ENCODE results near the gene CCL13.

CCL13 gene

DNA sequence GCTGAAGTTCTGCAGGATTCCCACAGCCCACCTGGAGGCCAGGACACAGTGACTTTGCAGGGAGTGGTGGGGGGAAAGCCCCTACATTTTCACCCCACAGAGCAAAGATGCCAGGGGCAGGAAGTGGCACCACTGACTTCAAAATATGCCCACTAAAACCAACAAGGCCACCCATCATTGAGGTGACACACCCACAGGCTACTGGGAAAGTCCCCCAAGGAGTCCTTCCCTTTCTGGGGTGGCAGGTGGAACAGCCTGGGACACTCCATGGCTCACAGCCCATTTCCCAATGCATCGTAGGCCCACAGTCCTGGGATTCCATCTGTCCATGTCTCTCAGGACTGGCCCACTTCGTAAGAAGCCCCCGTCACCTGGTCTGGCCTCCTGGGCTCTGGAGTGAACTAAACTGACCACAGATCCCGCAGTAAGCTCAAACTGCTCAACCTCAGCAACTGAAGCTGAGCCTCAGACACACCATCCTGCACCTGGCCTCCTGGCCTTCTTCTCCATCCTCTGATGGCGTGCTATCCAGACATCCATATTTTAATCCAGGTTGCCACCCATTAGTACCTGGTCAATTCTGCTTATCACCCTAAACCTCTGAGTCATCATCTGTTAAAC lies 14.2 kb downstream of the CCL13 start:
- Mint-ChIP-seq H3K9me3 (no peaks in the 10 kb centered on the region), H3K27ac (no peak overlapping the region), H3K36me3 (no peaks in the 10 kb centered on the region), H3K4me1 (peaks cover 3% of the 10 kb centered on the region), H3K27me3 (no peaks in the 10 kb centered on the region), H3K4me3 (no peak overlapping the region)

DNA sequence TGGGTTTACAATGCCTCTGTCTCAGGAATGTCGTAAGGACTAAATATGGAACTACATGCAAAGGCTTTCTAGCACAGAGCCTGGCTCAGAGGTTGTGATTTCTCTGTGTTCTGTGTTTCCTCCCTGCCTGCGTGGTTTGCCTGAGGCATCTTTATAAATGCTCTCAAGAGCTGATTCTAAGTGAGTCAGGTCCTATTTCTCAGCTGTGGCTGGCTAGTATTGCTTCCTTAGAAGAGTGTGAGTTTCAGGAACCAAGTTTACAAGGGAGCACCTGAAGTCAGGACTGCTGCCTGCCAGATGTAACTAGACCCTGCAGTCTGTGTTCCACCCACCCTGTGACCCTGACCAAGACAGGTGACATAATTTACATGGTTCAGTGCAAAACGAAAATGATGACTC lies 14.7 kb downstream of the CCL13 start:
- H3K4me1 Mint-ChIP-seq, result no peaks in the 10 kb centered on the region
- H3K27ac Mint-ChIP-seq, result no peak overlapping the region
- H3K4me3 Mint-ChIP-seq, result no peak overlapping the region
- no peaks in the 10 kb centered on the region for H3K36me3 Mint-ChIP-seq
- no peaks in the 10 kb centered on the region for H3K9me3 Mint-ChIP-seq
- H3K27me3 Mint-ChIP-seq, result no peaks in the 10 kb centered on the region

DNA sequence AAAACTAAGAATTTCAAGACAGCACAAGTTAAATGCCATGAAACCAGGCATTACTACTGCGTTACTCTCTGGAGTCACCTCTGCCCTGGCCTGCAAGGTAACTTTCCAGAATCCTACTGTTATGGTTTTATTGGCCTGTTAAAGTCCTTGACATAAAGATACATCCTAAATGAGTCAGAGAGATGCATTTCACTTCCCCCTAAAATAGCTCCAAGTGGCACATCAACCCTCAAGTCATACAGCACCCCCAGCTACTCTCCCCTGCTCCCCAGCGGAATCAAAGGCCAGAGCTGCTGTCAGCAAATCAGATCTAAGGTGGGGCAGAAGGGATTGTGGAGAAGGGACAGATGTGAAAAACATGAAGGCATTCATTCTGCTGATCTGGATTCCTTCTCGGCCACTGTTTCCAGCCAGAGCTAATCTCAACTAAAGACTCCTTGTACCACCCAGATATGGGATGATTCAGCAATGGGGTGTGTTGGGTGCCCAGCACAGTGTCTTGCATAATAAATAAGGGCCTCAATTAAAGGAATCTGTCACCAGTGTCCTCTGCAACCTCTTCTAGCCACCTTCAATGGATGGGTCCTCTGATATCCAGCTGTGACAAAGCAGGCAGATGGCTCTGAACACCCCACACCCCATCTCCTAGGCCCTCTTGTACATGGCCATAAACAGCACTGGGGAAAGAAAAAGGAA lies 15.3 kb downstream of the CCL13 start:
- H3K4me3 Mint-ChIP-seq, result no peak overlapping the region
- H3K27ac Mint-ChIP-seq, result no peak overlapping the region
- no peaks in the 10 kb centered on the region for H3K4me1 Mint-ChIP-seq
- H3K27me3 Mint-ChIP-seq, result no peaks in the 10 kb centered on the region
- no peaks in the 10 kb centered on the region for H3K9me3 Mint-ChIP-seq
- no peaks in the 10 kb centered on the region for H3K36me3 Mint-ChIP-seq

DNA sequence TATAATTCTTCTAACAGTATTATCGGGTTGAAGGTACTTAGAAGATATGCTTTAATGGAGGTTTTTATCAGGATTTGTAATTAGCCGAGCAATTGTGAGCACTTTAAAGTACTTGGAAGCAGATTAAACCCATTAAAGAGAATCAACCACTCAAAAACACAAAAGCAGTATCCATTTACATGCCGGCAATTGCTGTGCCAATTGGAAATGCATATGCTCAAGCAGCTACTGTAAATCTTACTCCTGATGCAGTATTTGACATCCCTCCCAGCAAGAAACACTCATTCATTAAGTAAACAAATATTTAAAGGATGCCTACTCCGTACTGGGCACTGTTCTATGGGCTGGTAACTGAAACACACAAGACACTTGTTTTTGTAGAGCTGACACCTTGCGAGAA lies 18.2 kb downstream of the CCL13 start:
- no peak overlapping the region for H3K4me3 Mint-ChIP-seq
- no peak overlapping the region for H3K27ac Mint-ChIP-seq
- H3K4me1 Mint-ChIP-seq, result peaks cover 8% of the 10 kb centered on the region
- H3K9me3 Mint-ChIP-seq, result no peaks in the 10 kb centered on the region
- H3K27me3 Mint-ChIP-seq, result no peaks in the 10 kb centered on the region
- no peaks in the 10 kb centered on the region for H3K36me3 Mint-ChIP-seq

DNA sequence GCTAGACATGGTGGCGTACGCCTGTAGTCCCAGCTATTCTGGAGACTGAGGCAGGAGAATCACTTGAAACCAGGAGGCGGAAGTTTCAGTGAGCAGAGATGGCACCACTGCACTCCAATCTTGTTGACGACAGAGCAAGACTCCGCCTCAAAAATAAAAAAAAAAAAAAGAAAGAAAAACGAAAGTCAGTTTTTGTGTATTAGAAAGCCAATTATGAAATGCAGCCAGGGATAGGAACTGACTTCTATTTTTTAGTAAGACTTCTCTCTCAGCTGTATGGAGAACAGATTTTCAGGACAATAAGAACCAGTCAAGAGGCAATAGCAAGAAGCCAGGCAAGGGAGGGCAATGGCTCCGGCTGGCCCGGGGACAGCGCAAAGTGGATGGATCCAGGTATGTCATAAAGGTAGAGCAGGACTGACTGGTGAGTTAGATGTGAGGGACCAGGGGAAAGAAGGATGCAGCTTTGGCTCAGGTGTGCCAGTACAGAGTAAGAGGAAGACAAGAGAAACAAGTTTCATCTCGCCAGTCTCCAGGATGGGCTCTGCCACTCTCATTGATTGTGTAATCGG lies 19.2 kb downstream of the CCL13 start:
- no peaks in the 10 kb centered on the region for H3K27me3 Mint-ChIP-seq
- peaks cover 8% of the 10 kb centered on the region for H3K4me1 Mint-ChIP-seq
- H3K9me3 Mint-ChIP-seq, result no peaks in the 10 kb centered on the region
- no peak overlapping the region for H3K4me3 Mint-ChIP-seq
- no peak overlapping the region for H3K27ac Mint-ChIP-seq
- no peaks in the 10 kb centered on the region for H3K36me3 Mint-ChIP-seq

DNA sequence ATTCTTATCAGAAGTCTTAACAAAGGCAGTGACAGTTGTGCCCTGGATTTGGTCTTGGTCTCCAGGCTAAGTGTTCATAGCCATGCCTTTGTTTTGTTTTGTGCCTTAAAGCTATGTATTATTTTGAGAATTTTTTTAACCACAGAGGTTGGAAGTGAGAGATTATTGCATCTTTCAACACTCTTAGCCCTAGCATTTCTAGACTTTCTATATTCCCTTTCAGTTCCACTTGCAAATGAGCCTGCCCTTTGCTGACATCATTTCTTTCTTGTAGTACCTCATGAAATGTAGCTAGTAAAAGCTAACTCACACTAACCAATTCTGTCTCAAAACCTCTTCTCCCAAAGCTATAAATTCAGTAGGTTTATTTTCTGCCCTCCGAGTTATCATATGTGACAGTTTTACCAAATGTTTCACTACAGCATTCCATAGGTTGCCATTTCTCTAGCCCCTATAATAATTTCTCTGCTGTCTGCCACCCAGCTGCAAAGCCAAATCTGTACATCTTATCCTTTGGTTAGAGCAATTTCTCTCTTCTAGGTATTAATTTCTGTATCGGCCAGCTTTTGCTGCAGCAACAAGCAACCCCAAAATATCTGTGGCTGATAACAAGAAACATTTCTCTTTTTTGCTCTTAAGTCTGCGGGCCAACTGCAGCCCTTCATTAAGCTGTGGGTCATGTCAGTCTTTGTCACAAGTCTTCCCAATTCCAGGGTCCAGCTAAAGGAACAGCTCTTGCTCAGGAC lies 21.0 kb downstream of the CCL13 start:
- Mint-ChIP-seq H3K27ac (no peak overlapping the region), H3K4me3 (no peak overlapping the region), H3K36me3 (no peaks in the 10 kb centered on the region), H3K9me3 (no peaks in the 10 kb centered on the region), H3K4me1 (peaks cover 8% of the 10 kb centered on the region), H3K27me3 (peaks cover 3% of the 10 kb centered on the region)

DNA sequence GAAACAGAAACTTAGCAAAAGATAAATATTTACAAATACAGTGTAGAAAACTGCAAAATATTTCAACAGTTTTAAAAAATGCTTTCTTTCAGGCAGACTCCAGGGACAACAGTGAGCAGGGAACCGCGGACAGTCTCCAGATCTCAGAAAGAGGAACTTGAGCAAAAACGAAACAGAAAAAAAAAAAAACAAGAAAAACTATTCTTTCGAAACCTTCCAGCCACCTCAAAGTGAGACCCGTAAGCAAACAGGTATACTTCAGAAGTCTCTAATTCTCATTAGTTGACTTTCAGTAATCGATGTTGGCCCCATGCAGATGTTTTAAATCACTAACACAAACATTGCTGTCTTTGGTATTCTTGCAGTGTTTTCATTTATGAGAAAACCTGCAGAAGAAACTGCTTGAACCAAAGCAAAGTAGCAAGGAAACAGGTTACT lies 22.4 kb downstream of the CCL13 start:
- H3K27me3 Mint-ChIP-seq, result peaks cover 3% of the 10 kb centered on the region
- no peaks in the 10 kb centered on the region for H3K36me3 Mint-ChIP-seq
- peaks cover 13% of the 10 kb centered on the region for H3K4me1 Mint-ChIP-seq
- H3K9me3 Mint-ChIP-seq, result no peaks in the 10 kb centered on the region
- no peak overlapping the region for H3K4me3 Mint-ChIP-seq
- H3K27ac Mint-ChIP-seq, result no peak overlapping the region

DNA sequence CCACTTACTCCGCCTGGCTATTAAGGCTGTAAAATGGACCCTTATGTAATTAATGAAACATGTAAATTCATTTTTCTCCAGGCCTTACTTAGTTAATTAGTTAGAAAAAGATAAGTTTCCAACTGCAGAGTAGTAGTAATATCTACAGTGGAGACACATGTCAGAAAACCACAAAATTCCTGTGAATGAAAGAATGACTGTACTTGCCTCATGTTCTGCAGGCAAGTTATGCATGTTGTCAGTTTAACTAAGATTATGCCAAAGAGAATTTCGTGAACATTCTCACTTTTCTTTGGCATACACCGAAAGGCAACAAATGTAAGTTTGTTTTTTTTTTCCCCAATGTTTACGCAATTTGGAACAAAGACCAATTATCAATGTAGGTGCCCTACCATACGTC lies 23.6 kb downstream of the CCL13 start:
- Mint-ChIP-seq H3K27ac (no peak overlapping the region), H3K27me3 (peaks cover 3% of the 10 kb centered on the region)

DNA sequence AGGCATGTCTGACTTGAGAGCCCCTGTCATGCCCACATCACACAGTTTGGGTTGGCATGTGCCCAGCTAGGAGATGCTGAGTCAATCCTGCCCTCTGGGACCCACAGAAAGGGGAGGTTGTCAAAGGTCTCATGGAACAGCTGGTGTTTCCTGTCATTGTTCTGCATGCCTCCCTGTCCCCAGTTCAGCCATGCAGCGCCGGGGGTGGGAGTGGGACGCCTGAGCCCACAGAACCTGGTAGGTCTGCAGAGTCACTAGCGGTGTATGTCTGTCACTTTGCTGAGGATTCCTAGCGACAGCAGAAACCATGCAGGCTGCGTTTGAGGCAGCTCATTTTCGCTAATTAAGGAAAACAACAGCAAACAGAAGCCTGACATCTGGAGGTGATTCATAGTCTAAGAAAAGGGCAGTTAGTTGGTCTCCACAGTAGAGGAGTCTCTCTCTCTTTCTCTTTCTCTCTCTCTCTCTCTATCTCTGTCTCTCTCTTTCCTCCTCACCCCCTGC lies 26.4 kb downstream of the CCL13 start:
- no peak overlapping the region for H3K4me3 Mint-ChIP-seq
- H3K9me3 Mint-ChIP-seq, result no peaks in the 10 kb centered on the region
- H3K4me1 Mint-ChIP-seq, result peaks cover 13% of the 10 kb centered on the region
- H3K36me3 Mint-ChIP-seq, result no peaks in the 10 kb centered on the region
- H3K27ac Mint-ChIP-seq, result no peak overlapping the region
- H3K27me3 Mint-ChIP-seq, result peaks cover 6% of the 10 kb centered on the region

More for the DNA sequence above, 23.6 kb downstream of the CCL13 start:
- peaks cover 13% of the 10 kb centered on the region for H3K4me1 Mint-ChIP-seq
- H3K4me3 Mint-ChIP-seq, result no peak overlapping the region
- H3K9me3 Mint-ChIP-seq, result no peaks in the 10 kb centered on the region
- no peaks in the 10 kb centered on the region for H3K36me3 Mint-ChIP-seq

DNA sequence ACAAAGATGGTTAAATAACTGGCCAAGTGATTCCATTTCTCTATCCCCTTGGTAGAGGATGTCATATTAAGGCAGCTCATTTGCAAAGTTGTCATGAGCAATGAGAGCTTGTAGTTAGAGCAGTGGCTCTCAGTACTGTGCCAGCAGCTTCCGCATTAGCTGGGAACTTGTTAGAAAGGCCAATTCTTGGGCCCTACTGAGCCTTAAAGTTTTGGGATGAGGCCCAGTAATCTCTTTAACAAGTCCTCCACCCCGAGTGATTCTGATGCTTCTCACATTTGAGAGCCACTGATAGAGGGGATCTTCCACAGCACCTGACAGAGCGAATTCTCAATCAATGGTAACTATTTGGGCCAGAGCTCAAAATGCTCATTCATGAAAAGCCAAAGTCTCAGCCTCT lies 26.9 kb downstream of the CCL13 start:
- peaks cover 13% of the 10 kb centered on the region for H3K4me1 Mint-ChIP-seq
- no peak overlapping the region for H3K27ac Mint-ChIP-seq
- no peak overlapping the region for H3K4me3 Mint-ChIP-seq

DNA sequence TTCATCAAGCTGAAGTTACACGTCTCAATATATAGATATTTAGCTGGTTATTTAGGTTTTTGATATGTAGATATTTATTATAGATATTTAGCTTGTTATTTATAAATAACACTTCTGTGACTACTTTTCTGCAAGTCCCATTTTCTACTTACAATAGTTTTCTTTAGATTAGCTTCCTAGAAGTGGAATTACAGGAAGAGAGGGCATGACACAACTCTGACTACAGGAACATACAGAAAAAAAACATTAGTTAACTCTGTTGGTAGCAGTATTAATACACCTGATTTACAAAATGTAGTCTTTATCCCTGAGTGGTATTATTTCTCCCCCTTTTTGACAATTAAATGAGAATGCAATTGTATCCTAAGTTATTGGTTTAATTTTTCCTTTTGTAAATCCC lies 28.0 kb downstream of the CCL13 start:
- Mint-ChIP-seq H3K36me3 (no peaks in the 10 kb centered on the region), H3K27ac (no peak overlapping the region), H3K4me3 (no peak overlapping the region), H3K4me1 (peaks cover 4% of the 10 kb centered on the region), H3K27me3 (peaks cover 6% of the 10 kb centered on the region), H3K9me3 (no peaks in the 10 kb centered on the region)

More for the DNA sequence above, 26.9 kb downstream of the CCL13 start:
- no peaks in the 10 kb centered on the region for H3K36me3 Mint-ChIP-seq
- no peaks in the 10 kb centered on the region for H3K9me3 Mint-ChIP-seq
- H3K27me3 Mint-ChIP-seq, result peaks cover 6% of the 10 kb centered on the region

DNA sequence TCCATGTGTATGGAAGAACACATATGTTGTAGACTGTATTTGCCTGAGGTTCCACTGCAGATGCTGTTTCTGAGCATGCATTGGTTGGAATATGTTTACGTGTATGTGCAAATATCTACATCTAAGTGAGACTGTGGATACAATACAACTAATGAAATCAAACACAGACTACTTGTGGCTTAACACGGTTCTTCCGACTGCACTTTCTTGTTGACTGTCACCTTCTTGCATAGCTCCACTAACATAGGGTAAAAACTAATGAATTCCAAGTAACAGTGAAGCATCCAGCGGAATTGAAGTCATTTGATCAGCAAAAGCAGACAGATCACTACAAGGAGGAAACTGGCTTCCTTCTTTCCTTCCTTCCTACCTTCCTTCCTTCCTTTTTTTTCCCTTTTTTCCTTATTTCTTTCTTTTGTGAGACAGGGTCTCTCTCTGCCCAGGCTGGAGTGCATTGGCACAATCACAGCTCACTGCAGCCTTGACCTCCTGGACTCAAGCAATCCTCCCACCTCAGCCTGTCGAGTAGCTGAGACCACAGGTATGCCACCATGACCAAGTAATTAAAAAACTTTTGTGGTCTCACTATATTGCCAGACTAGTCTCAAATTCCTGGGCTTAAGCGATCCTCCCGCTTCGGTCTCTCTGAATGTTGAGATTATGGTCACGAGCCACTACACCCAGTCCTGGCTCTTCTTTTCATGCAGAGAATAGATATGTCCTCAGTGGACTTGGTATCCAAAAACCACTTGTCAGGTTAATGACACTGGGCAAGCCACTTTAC lies 28.7 kb downstream of the CCL13 start:
- Mint-ChIP-seq H3K9me3 (no peaks in the 10 kb centered on the region), H3K4me3 (no peak overlapping the region), H3K4me1 (peaks cover 4% of the 10 kb centered on the region), H3K27me3 (peaks cover 6% of the 10 kb centered on the region), H3K36me3 (no peaks in the 10 kb centered on the region), H3K27ac (no peak overlapping the region)

DNA sequence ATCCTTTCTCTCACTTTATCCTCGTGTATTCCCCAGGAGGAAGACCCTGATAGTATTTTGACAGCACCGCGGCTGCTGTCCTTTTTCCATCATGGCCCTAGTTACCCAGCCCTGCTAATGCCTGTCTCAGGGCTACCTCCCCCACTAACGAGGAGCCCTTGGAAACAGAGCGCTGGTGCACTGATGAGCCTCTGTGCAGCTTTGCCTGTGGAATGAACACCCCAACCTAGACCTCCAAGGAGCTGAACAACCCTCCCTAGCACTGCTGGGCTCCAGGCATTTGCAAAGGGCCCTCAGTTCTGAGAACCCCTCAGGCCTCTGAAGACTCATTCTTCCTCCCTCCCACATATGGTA lies 30.0 kb downstream of the CCL13 start:
- H3K9me3 Mint-ChIP-seq, result no peaks in the 10 kb centered on the region
- no peak overlapping the region for H3K27ac Mint-ChIP-seq
- no peaks in the 10 kb centered on the region for H3K36me3 Mint-ChIP-seq
- H3K27me3 Mint-ChIP-seq, result peaks cover 4% of the 10 kb centered on the region
- H3K4me1 Mint-ChIP-seq, result peaks cover 4% of the 10 kb centered on the region
- H3K4me3 Mint-ChIP-seq, result no peak overlapping the region

DNA sequence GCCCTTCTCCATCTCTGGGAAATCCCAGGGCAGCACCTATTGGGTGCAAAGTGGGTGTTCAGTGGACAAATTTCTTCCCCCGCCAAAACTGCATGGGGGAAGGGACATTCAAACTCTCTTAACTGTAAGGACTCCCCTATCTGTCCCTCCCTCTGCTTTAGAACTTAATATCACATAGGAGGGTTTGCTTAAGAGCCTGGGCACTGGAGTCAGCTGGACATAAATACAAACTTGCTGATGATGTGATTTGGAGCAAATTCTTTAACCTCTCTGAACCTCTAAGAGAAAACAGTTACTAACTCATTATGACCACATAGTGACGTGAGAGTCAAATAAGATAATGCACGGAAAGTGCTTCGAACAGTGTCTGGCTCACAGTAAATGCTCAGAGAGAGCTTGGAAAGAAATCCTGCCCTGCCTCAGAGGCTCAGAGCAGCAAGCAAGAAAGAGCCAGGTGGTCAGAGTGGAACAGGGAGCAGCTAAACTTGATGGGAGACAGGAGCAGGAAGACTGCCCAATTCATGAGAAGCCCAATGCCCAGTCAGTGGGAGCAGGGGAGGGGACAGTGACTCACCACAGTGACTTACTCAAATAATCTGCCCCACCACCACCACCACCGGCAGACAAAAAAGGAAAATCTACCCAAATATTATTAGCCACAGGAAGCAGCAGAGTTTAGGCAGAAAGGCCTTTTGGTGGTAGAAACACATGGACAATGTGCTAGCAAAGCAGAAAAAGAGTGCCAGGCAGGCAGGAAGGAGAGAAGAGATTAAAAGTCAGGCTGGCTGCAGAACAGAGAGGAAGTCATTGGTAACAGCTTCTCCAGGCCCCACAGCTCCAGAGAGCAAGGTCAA lies 30.6 kb downstream of the CCL13 start:
- Mint-ChIP-seq H3K4me1 (peaks cover 4% of the 10 kb centered on the region), H3K27me3 (peaks cover 4% of the 10 kb centered on the region), H3K4me3 (no peak overlapping the region), H3K9me3 (no peaks in the 10 kb centered on the region), H3K27ac (no peak overlapping the region), H3K36me3 (no peaks in the 10 kb centered on the region)

Data from activated naive CD4-positive, alpha-beta T cell treated with anti-CD3 and anti-CD28 coated beads, Interleukin-2, amount 50 U/mL, for 24 hours (primary cell).